Sigmoid colon (tissue), 7 donors: ENCODE measurements around the gene CAMTA1. TPM values are rescaled to one million over a fixed set of nuclear protein-coding genes. Genes with fewer than 3 reads are reported as not detected.

Experiments
- DNase-seq: peaks from one replicate; pipeline ENCODE4 v3.0.0-alpha.2; 2019
- H3K27ac ChIP-seq, 4 donors: fragments of 200-600 bp; sonication (generic); one replicate each; pipeline ENCODE4 v1.5.1; 2016 to 2019; ENCODE audit warnings: mild to moderate bottlenecking in 1 of 4
- H3K27me3 ChIP-seq, 3 donors: fragments of 200-600 bp; sonication (generic); one replicate each; pipeline ENCODE4 v1.5.1; 2019; ENCODE audit warnings: mild to moderate bottlenecking in 1 of 3
- H3K36me3 ChIP-seq, 4 donors: fragments of 200-600 bp; sonication (generic); one replicate each; pipeline ENCODE4 v1.5.1; 2016 to 2019
- H3K4me1 ChIP-seq, 4 donors: fragments of 200-600 bp; sonication (generic); one replicate each; pipeline ENCODE4 v1.5.1; 2017 to 2019
- H3K4me3 ChIP-seq, 4 donors: fragments of 200-600 bp; sonication (generic); one replicate each; pipeline ENCODE4 v1.5.1; 2017 to 2019; ENCODE audit warnings: mild to moderate bottlenecking in 2 of 4, moderate library complexity in 1 of 4
- H3K9me3 ChIP-seq, 4 donors: fragments of 200-600 bp in 3 of 4; sonication (generic) in 3 of 4; one replicate each; pipeline versions ENCODE4 v1.5.1 to v1.6.1; 2013 to 2019
- EP300 ChIP-seq, 4 donors: sonication (generic); formaldehyde crosslinking; IDR thresholded peaks; one replicate each; pipeline ENCODE4 v1.6.1; 2017; ENCODE audit warnings: antibody characterized with exemption in 4 of 4
- POLR2A ChIP-seq, 2 donors: fragments of 450-650 bp; IDR thresholded peaks; one replicate each; pipeline ENCODE4 v1.6.1; 2016; ENCODE audit warnings: antibody characterized with exemption in 2 of 2, mild to moderate bottlenecking in 2 of 2, moderate library complexity in 2 of 2
- POLR2AphosphoS5 ChIP-seq, 4 donors: sonication (generic); formaldehyde crosslinking; IDR thresholded peaks; one replicate each; pipeline ENCODE4 v1.6.1; 2017; ENCODE audit warnings: antibody characterized with exemption in 4 of 4
- WGBS, 2 donors: extraction: QIAGEN DNeasy Blood & Tissue Kit; methylation state at CpG; one replicate each; pipeline ENCODE4 v1.1.7; 2013; 5-methylcytosine and 5-hydroxymethylcytosine counted together
- intact Hi-C: fragments of 100-400 bp; cut with DNase I; formaldehyde crosslinking; loops from one replicate; pipeline ENCODE4 v1.15.1; 2023
- polyA plus RNA-seq, 3 donors: library from polyadenylated mRNA; stranded (reverse); fragments of 200-250 nt; gene quantifications; one replicate each; pipeline ENCODE4 v1.2.3, GENCODE V29; 2013
- total RNA-seq, 4 donors: library from RNA; depleted of rRNA; stranded (reverse); fragments of >200 nt; gene quantifications; one replicate each; pipeline ENCODE4 v1.1.0, GENCODE V29; 2016
- TF ChIP-seq, protein P1 (sequence below), 4 experiments: fragments of 450-650 bp in 3 of 4; fragments of 200-600 bp in 1 of 4; IDR thresholded peaks; one replicate each; pipeline ENCODE4 v1.5.1; 2016 to 2019; ENCODE audit warnings: antibody characterized with exemption in 4 of 4, mild to moderate bottlenecking in 3 of 4, moderate library complexity in 2 of 4
- donor health status: healthy with polysubstance abuse.
- donor health status: Bipolar disorder and iron deficiency.
- donor health status: healthy.

CAMTA1 gene
- total and polyA plus RNA-seq, 7 donors = 97.9 to 196 (median 177) TPM

DNA sequence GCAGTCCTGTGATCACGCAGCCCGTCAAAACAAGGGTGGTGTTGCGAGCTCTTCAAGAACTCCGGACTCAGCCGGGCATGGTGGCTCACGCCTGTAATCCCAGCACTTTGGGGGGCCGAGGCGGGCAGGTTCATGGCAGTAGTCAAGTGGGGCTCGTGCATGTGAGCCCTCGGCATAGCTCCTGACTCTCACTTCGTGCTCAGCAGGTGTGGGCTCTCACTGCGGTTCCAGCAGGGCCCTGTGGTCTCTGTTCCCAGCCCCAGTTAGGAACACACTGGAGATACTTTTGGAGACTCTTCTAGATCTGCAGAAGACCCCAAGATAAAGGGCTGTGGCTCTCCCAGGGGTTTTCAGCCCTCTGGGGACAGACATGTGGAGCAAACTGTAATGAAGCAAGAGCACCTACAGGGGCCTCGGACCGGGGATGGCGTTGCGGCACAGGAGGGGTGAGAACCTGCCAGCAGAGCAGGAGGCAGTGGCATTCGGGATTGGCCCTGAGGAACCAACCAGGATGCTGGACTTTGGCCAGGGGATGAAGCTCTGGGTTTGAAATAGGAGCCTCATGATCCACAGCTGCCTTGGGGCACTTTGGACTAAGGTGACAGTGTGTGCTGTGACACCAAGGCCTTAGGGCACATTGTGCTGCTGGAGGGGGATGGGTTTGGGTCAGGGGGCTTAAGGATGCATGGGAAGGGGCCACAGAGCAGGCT lies 443.2 kb downstream of the CAMTA1 start:
- Histone ChIP-seq H3K4me3 (no peak overlapping the region), H3K36me3 (no peaks in the 10 kb centered on the region), H3K4me1 (no peaks in the 10 kb centered on the region), H3K27ac (no peak overlapping the region), H3K27me3 (no peaks in the 10 kb centered on the region), H3K9me3 (no peaks in the 10 kb centered on the region)
- WGBS, 2 donors = 80 to 87% methylated on average over 17 of the region's 17 CpGs
- intact Hi-C loops = no loop called here
- TF ChIP-seq POLR2AphosphoS5 (IDR thresholded peaks at IDR 0.05) = no peak
- TF ChIP-seq, protein P1, sequence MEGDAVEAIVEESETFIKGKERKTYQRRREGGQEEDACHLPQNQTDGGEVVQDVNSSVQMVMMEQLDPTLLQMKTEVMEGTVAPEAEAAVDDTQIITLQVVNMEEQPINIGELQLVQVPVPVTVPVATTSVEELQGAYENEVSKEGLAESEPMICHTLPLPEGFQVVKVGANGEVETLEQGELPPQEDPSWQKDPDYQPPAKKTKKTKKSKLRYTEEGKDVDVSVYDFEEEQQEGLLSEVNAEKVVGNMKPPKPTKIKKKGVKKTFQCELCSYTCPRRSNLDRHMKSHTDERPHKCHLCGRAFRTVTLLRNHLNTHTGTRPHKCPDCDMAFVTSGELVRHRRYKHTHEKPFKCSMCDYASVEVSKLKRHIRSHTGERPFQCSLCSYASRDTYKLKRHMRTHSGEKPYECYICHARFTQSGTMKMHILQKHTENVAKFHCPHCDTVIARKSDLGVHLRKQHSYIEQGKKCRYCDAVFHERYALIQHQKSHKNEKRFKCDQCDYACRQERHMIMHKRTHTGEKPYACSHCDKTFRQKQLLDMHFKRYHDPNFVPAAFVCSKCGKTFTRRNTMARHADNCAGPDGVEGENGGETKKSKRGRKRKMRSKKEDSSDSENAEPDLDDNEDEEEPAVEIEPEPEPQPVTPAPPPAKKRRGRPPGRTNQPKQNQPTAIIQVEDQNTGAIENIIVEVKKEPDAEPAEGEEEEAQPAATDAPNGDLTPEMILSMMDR (IDR thresholded peaks at IDR 0.05) = no peak
- no peak for TF ChIP-seq POLR2A (IDR thresholded peaks at IDR 0.05)
- no peak for TF ChIP-seq EP300 (IDR thresholded peaks at IDR 0.05)
- DNase-seq = no peak

GRCh38 chr1:7229186-7229585 lies 443.9 kb downstream of the CAMTA1 start:
- H3K36me3 ChIP-seq = no peaks in the 10 kb centered on the region
- H3K27ac ChIP-seq = no peak overlapping the region
- 57 to 67% methylated on average over 4 of the region's 4 CpGs for WGBS, 2 donors
- H3K4me1 ChIP-seq = no peaks in the 10 kb centered on the region
- H3K4me3 ChIP-seq = no peak overlapping the region
- H3K9me3 ChIP-seq = no peaks in the 10 kb centered on the region
- intact Hi-C loops = no loop called here
- no peaks in the 10 kb centered on the region for H3K27me3 ChIP-seq
- no peak for DNase-seq
- TF ChIP-seq POLR2AphosphoS5 (IDR thresholded peaks at IDR 0.05) (no peak), EP300 (IDR thresholded peaks at IDR 0.05) (no peak), POLR2A (IDR thresholded peaks at IDR 0.05) (no peak)
- TF ChIP-seq, protein P1 (IDR thresholded peaks at IDR 0.05) = no peak

GRCh38 chr1:7229696-7230631 lies 444.7 kb downstream of the CAMTA1 start:
- intact Hi-C loops = no loop called here
- H3K27me3 ChIP-seq = no peaks in the 10 kb centered on the region
- TF ChIP-seq EP300 (IDR thresholded peaks at IDR 0.05) (no peak), POLR2AphosphoS5 (IDR thresholded peaks at IDR 0.05) (no peak), POLR2A (IDR thresholded peaks at IDR 0.05) (no peak)
- TF ChIP-seq, protein P1 (IDR thresholded peaks at IDR 0.05) = no peak
- no peaks in the 10 kb centered on the region for H3K36me3 ChIP-seq
- no peak for DNase-seq
- H3K27ac ChIP-seq = no peak overlapping the region
- no peak overlapping the region for H3K4me3 ChIP-seq
- no peaks in the 10 kb centered on the region for H3K9me3 ChIP-seq
- no peaks in the 10 kb centered on the region for H3K4me1 ChIP-seq
- 80 to 89% methylated on average over 20 of the region's 20 CpGs for WGBS, 2 donors

GRCh38 chr1:7232441-7233236 lies 447.4 kb downstream of the CAMTA1 start:
- whole genome bisulfite sequencing, 2 donors = 87 to 89% methylated on average over 15 of the region's 15 CpGs
- Histone ChIP-seq H3K4me3 (no peak overlapping the region), H3K9me3 (no peaks in the 10 kb centered on the region), H3K27ac (no peak overlapping the region), H3K4me1 (no peaks in the 10 kb centered on the region), H3K36me3 (no peaks in the 10 kb centered on the region), H3K27me3 (no peaks in the 10 kb centered on the region)
- no peak for TF ChIP-seq POLR2AphosphoS5 (IDR thresholded peaks at IDR 0.05)
- no peak for TF ChIP-seq EP300 (IDR thresholded peaks at IDR 0.05)
- TF ChIP-seq POLR2A (IDR thresholded peaks at IDR 0.05) = no peak
- TF ChIP-seq, protein P1 (IDR thresholded peaks at IDR 0.05) = no peak
- DNase-seq = no peak
- intact Hi-C loops = no loop called here
